K562 (cell line): Measurements from ENCODE around the gene ALDH1A2. TPM values are rescaled to one million over a fixed set of nuclear protein-coding genes. Genes with fewer than 3 reads are reported as not detected.

ENCODE experiments used
- BRD9 ChIP-seq: fragments of 450-650 bp; IDR thresholded peaks from 2 replicates; pipeline ENCODE4 v1.6.1; 2018; ENCODE audit warnings: low read depth; ENCODE audit not compliant: partially characterized antibody
- CHD2 ChIP-seq: IDR thresholded peaks from 2 replicates; pipeline ENCODE4 v1.6.1; 2011; ENCODE audit warnings: low read depth, low read length
- ID3 ChIP-seq, 2 experiments: fragments of 250-450 bp in 1 of 2; fragments of 450-650 bp in 1 of 2; sonication (Bioruptor Pico) in 1 of 2; IDR thresholded peaks; 2 replicates each; pipeline versions ENCODE4 v1.6.1 to v1.8.0; 2016 to 2021; ENCODE audit warnings: mild to moderate bottlenecking in 2 of 2, moderate library complexity in 2 of 2, missing compliant biosample characterization in 1 of 2, missing genetic modification characterization in 1 of 2
- ILK ChIP-seq: fragments of 450-650 bp; IDR thresholded peaks from 2 replicates; pipeline ENCODE4 v1.6.1; 2016; ENCODE audit warnings: missing genetic modification characterization, low read depth, mild to moderate bottlenecking, missing compliant biosample characterization, moderate library complexity, borderline replicate concordance
- KDM1A ChIP-seq, 2 experiments: fragments of 450-650 bp; IDR thresholded peaks; 2 replicates each; pipeline ENCODE4 v1.6.1; 2016; ENCODE audit warnings: mild to moderate bottlenecking in 2 of 2
- POLR2AphosphoS5 ChIP-seq: IDR thresholded peaks from 2 replicates; pipeline ENCODE4 v1.6.1; 2011; ENCODE audit warnings: mild to moderate bottlenecking, low read depth, low read length, moderate library complexity; ENCODE audit not compliant: control insufficient read depth, insufficient read depth
- RREB1 ChIP-seq: fragments of 250-450 bp; sonication (Bioruptor Pico); IDR thresholded peaks from 2 replicates; pipeline ENCODE4 v1.4.0; 2020
- ZNF165 ChIP-seq: fragments of 250-450 bp; sonication (Bioruptor Pico); IDR thresholded peaks from 2 replicates; pipeline ENCODE4 v1.4.0; 2020; ENCODE audit warnings: borderline replicate concordance
- ZNF707 ChIP-seq: fragments of 250-450 bp; sonication (Bioruptor Pico); conservative IDR thresholded peaks from 2 replicates; pipeline ENCODE4 v1.8.0; 2022; ENCODE audit warnings: inconsistent platforms, mild to moderate bottlenecking, moderate library complexity
- ZNF79 ChIP-seq: fragments of 250-450 bp; sonication (Bioruptor Pico); IDR thresholded peaks from 2 replicates; pipeline ENCODE4 v1.4.0; 2020; ENCODE audit warnings: low read depth, mild to moderate bottlenecking, moderate library complexity
- polyA plus RNA-seq, 8 experiments: library from polyadenylated mRNA; depleted of rRNA in 4 of 8; stranded (reverse) in 5 of 8; unstranded in 3 of 8; fragments of >200 nt; fragmentation: Nextera tagmentation in 2 of 8; fragmentation: Illumina TruSeq in 1 of 8; extraction: Ambion mirVana in 2 of 8; extraction: Trizol in 1 of 8; gene quantifications; 2 replicates each; pipeline versions ENCODE4 v1.2.1 to v1.2.3, GENCODE V29; 2011 to 2014; ENCODE audit warnings: inconsistent platforms in 1 of 8, missing spikeins in 1 of 8
- total RNA-seq, 7 experiments: library from RNA; depleted of rRNA in 6 of 7; stranded (reverse); fragments of >200 nt in 6 of 7; fragmentation: Illumina TruSeq in 2 of 7; extraction: Trizol in 2 of 7; gene quantifications; 2 replicates each; pipeline versions ENCODE4 v1.2.1 to v1.2.3, GENCODE V29; 2011 to 2021; ENCODE audit warnings: low replicate concordance in 1 of 7
- TF ChIP-seq, protein P1 (sequence below): sonication (generic); formaldehyde crosslinking; IDR thresholded peaks from 2 replicates; pipeline ENCODE4 v1.9.0; 2022; ENCODE audit warnings: mild to moderate bottlenecking, missing genetic modification reagents
- TF ChIP-seq, protein P2 (sequence below): fragments of 450-650 bp; formaldehyde crosslinking; IDR thresholded peaks from 2 replicates; pipeline ENCODE4 v1.4.0; 2020; ENCODE audit warnings: mild to moderate bottlenecking
- TF ChIP-seq, protein P3 (sequence below): sonication (generic); formaldehyde crosslinking; IDR thresholded peaks from 2 replicates; pipeline ENCODE4 v1.8.1; 2023; ENCODE audit warnings: mild to moderate bottlenecking, missing genetic modification reagents
- TF ChIP-seq, protein P4 (sequence below): sonication (generic); formaldehyde crosslinking; IDR thresholded peaks from 2 replicates; pipeline ENCODE4 v1.8.0; 2022; ENCODE audit warnings: mild to moderate bottlenecking, missing genetic modification reagents

The ALDH1A2 gene
- total and polyA plus RNA-seq, 9 of the 15 experiments (the other 6 are each of a cell fraction or from before 2014, with no cell fraction given), result 115 to 393 (median 333) TPM

DNA sequence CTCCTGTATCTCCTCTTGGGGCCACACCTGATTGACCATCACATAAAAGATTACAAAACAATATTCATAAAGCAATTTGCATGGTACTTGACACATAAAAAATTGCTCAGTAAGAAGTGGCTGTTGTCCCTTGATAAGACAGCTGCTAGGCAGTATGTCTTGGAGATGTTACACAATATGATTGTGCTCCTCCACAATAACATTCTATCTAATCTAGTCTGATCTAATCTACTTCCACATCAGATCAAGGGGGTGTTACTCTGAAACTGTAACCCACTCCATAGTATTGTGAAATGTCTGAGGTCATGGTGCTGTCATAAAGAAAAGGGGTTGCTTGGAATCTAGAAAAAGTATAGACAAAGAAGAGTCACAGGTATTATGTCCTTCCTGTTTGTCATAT, 49.3 kb upstream of the ALDH1A2 start (continued):
- no peak for TF ChIP-seq ID3 (CRISPR knock-in tag; IDR thresholded peaks at IDR 0.05)
- TF ChIP-seq ID3 (tag; IDR thresholded peaks at IDR 0.05), result no peak
- no peak for TF ChIP-seq ZNF165
- TF ChIP-seq, protein P1, sequence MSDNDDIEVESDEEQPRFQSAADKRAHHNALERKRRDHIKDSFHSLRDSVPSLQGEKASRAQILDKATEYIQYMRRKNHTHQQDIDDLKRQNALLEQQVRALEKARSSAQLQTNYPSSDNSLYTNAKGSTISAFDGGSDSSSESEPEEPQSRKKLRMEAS, result no peak
- TF ChIP-seq, protein P2, sequence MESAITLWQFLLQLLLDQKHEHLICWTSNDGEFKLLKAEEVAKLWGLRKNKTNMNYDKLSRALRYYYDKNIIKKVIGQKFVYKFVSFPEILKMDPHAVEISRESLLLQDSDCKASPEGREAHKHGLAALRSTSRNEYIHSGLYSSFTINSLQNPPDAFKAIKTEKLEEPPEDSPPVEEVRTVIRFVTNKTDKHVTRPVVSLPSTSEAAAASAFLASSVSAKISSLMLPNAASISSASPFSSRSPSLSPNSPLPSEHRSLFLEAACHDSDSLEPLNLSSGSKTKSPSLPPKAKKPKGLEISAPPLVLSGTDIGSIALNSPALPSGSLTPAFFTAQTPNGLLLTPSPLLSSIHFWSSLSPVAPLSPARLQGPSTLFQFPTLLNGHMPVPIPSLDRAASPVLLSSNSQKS (CRISPR knock-in tag), result no peak
- TF ChIP-seq CHD2, result no peak
- TF ChIP-seq BRD9, result no peak
- no peak for TF ChIP-seq RREB1
- TF ChIP-seq ZNF79, result no peak
- TF ChIP-seq POLR2AphosphoS5, result no peak
- TF ChIP-seq, protein P3, sequence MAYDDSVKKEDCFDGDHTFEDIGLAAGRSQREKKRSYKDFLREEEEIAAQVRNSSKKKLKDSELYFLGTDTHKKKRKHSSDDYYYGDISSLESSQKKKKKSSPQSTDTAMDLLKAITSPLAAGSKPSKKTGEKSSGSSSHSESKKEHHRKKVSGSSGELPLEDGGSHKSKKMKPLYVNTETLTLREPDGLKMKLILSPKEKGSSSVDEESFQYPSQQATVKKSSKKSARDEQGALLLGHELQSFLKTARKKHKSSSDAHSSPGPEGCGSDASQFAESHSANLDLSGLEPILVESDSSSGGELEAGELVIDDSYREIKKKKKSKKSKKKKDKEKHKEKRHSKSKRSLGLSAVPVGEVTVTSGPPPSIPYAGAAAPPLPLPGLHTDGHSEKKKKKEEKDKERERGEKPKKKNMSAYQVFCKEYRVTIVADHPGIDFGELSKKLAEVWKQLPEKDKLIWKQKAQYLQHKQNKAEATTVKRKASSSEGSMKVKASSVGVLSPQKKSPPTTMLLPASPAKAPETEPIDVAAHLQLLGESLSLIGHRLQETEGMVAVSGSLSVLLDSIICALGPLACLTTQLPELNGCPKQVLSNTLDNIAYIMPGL (CRISPR knock-in tag), result no peak
- TF ChIP-seq KDM1A (IDR thresholded peaks at IDR 0.05), result no peak
- TF ChIP-seq, protein P4, sequence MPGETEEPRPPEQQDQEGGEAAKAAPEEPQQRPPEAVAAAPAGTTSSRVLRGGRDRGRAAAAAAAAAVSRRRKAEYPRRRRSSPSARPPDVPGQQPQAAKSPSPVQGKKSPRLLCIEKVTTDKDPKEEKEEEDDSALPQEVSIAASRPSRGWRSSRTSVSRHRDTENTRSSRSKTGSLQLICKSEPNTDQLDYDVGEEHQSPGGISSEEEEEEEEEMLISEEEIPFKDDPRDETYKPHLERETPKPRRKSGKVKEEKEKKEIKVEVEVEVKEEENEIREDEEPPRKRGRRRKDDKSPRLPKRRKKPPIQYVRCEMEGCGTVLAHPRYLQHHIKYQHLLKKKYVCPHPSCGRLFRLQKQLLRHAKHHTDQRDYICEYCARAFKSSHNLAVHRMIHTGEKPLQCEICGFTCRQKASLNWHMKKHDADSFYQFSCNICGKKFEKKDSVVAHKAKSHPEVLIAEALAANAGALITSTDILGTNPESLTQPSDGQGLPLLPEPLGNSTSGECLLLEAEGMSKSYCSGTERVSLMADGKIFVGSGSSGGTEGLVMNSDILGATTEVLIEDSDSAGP (CRISPR knock-in tag), result no peak
- TF ChIP-seq ZNF707 (CRISPR knock-in tag), result no peak
- no peak for TF ChIP-seq ILK (tag)
